ENCODE data around the gene TRPV5.

DNA sequence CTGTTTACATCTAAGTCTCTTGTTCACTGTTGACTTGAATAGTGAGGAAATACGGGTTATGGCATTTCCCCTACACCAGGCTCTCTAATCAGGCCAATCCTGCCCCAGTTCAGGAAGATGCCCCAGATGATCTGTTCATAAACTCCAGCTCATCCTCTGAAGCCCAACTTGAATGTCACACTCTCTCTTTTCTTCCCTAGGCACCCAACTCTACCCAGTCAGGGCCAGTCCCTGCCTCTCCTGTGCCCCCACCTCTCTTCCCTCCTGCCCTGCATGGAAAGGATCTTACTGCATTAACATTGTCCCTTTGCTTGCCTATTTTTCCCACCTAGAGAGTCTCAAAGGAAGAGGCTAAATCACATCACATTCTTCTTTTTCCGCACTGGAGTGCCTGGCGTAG lies 37.4 kb downstream of the TRPV5 start:
- TF ChIP-seq POLR2A (IDR thresholded peaks at IDR 0.05): no peak
- TF ChIP-seq, protein P1, sequence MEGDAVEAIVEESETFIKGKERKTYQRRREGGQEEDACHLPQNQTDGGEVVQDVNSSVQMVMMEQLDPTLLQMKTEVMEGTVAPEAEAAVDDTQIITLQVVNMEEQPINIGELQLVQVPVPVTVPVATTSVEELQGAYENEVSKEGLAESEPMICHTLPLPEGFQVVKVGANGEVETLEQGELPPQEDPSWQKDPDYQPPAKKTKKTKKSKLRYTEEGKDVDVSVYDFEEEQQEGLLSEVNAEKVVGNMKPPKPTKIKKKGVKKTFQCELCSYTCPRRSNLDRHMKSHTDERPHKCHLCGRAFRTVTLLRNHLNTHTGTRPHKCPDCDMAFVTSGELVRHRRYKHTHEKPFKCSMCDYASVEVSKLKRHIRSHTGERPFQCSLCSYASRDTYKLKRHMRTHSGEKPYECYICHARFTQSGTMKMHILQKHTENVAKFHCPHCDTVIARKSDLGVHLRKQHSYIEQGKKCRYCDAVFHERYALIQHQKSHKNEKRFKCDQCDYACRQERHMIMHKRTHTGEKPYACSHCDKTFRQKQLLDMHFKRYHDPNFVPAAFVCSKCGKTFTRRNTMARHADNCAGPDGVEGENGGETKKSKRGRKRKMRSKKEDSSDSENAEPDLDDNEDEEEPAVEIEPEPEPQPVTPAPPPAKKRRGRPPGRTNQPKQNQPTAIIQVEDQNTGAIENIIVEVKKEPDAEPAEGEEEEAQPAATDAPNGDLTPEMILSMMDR (IDR thresholded peaks at IDR 0.05): no peak
